Breast epithelium (tissue), 4 donors: ENCODE data around the gene DYRK1B. TPM values are rescaled to one million over a fixed set of nuclear protein-coding genes. Genes with fewer than 3 reads are reported as not detected.
A peak's percentile ranks its signal among the peaks of the same experiment; 100 is the strongest.

Experiments
- DNase-seq, 2 donors: peaks; one replicate each; pipeline ENCODE4 v3.0.0-alpha.2; 2019; ENCODE audit warnings: low spot score in 2 of 2
- H3K27ac ChIP-seq, 2 donors: fragments of 200-600 bp; sonication (generic) in 1 of 2; one replicate each; pipeline ENCODE4 v1.5.1; 2016 to 2019; ENCODE audit warnings: mild to moderate bottlenecking in 1 of 2
- H3K27me3 ChIP-seq, 2 donors: fragments of 200-600 bp; sonication (generic) in 1 of 2; one replicate each; pipeline versions ENCODE4 v1.5.1 to v1.6.0; 2017 to 2019; ENCODE audit warnings: control low read depth in 1 of 2, mild to moderate bottlenecking in 1 of 2
- H3K36me3 ChIP-seq: fragments of 200-600 bp; one replicate; pipeline ENCODE4 v1.5.1; 2019
- H3K4me1 ChIP-seq, 2 donors: fragments of 200-600 bp; sonication (generic); one replicate each; pipeline ENCODE4 v1.5.1; 2016 to 2019; ENCODE audit warnings: control low read depth in 1 of 2
- H3K4me3 ChIP-seq, 3 donors: fragments of 200-600 bp; sonication (generic); 1 replicate in 2 of 3; 2 replicates in 1 of 3; pipeline ENCODE4 v1.5.1; 2016 to 2019; ENCODE audit warnings: mild to moderate bottlenecking in 3 of 3, moderate library complexity in 2 of 3
- H3K9me3 ChIP-seq, 2 donors: fragments of 200-600 bp; sonication (generic) in 1 of 2; one replicate each; pipeline ENCODE4 v1.5.1; 2016 to 2019; ENCODE audit warnings: control low read depth in 1 of 2
- POLR2A ChIP-seq: fragments of 450-650 bp; IDR thresholded peaks from one replicate; pipeline ENCODE4 v1.6.1; 2016; ENCODE audit warnings: antibody characterized with exemption, mild to moderate bottlenecking, moderate library complexity
- POLR2AphosphoS5 ChIP-seq, 3 donors: sonication (generic); formaldehyde crosslinking; IDR thresholded peaks; one replicate each; pipeline ENCODE4 v1.6.1; 2017; ENCODE audit warnings: antibody characterized with exemption in 3 of 3
- intact Hi-C: fragments of 100-400 bp; cut with DNase I; formaldehyde crosslinking; loops from one replicate; pipeline ENCODE4 v1.15.1; 2023; ENCODE audit warnings: low total_unique reads
- total RNA-seq, 3 donors: library from RNA; depleted of rRNA; stranded (reverse); fragments of >200 nt; gene quantifications; one replicate each; pipeline ENCODE4 v1.1.0, GENCODE V29; 2016
- TF ChIP-seq, protein P1 (sequence below), 3 donors: fragments of 450-650 bp; IDR thresholded peaks; one replicate each; pipeline ENCODE4 v1.5.1; 2016 to 2017; ENCODE audit warnings: antibody characterized with exemption in 3 of 3, mild to moderate bottlenecking in 3 of 3, moderate library complexity in 3 of 3

The DYRK1B gene
- total RNA-seq, 3 donors from 2014 or later = 6.2 to 12.1 (median 7.0) TPM

DNA sequence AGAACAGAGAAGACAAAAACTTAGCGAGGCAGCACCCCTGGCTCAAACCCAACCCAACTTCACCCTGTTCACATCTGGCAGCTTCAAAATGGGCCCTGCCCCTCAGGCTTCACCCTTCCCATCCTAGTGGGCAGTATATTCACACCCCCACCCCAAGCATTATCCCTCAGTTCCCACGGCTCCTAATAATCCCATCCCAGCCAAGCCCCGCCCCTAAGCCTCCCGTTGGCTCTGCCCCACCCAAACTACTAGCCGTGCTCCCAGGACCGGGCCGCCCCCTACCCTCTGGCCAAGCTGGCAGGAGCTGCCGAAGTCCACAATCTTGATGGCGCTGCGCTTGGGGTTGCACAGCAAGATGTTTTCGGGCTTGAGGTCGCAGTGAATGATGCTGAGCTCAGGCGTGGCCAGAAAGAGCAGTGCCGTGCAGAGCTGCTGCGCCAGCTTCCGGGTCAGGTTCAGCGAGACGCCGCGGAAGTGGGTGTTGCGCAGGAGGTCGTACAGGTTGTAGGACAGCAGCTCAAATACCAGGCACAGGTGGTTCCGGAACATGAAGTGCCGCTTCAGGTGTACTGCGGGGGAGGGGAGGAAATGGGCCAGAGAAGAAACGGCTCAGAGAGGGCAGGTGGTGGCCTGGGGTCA is 5.8 kb downstream of the DYRK1B start:
- TF ChIP-seq POLR2AphosphoS5 (IDR thresholded peaks at IDR 0.05) (no peak), POLR2A (no peak)
- TF ChIP-seq, protein P1, sequence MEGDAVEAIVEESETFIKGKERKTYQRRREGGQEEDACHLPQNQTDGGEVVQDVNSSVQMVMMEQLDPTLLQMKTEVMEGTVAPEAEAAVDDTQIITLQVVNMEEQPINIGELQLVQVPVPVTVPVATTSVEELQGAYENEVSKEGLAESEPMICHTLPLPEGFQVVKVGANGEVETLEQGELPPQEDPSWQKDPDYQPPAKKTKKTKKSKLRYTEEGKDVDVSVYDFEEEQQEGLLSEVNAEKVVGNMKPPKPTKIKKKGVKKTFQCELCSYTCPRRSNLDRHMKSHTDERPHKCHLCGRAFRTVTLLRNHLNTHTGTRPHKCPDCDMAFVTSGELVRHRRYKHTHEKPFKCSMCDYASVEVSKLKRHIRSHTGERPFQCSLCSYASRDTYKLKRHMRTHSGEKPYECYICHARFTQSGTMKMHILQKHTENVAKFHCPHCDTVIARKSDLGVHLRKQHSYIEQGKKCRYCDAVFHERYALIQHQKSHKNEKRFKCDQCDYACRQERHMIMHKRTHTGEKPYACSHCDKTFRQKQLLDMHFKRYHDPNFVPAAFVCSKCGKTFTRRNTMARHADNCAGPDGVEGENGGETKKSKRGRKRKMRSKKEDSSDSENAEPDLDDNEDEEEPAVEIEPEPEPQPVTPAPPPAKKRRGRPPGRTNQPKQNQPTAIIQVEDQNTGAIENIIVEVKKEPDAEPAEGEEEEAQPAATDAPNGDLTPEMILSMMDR (IDR thresholded peaks at IDR 0.05) = no peak
- intact Hi-C loops = no loop called here

DNA sequence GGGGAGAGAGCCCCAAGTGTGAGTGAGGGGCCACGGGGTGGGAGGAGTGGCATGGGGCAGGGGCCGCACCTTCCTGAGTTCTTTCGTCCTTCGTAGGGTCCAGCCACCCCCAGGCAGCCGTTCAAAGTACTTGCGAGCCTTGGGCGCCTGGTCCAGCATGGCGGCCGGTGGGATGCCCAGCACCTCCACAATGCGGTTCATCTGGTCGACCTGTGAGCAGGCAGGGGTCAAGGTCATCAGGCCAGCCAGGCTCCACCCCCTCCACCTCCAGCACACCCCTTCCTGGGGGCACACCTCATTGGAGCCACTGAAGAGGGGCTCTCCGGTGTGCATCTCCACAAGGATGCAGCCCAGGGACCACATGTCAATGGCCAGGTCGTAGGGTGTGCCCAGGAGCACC is 6.7 kb downstream of the DYRK1B start:
- intact Hi-C loops = no loop called here
- Histone ChIP-seq H3K4me1 (no peaks in the 10 kb centered on the region), H3K36me3 (no peaks in the 10 kb centered on the region), H3K9me3 (no peaks in the 10 kb centered on the region), H3K4me3 (no peak overlapping the region), H3K27ac (no peak overlapping the region), H3K27me3 (no peaks in the 10 kb centered on the region)
- no peak for TF ChIP-seq POLR2A
- no peak for TF ChIP-seq POLR2AphosphoS5 (IDR thresholded peaks at IDR 0.05)
- TF ChIP-seq, protein P1 (IDR thresholded peaks at IDR 0.05) = no peak
- no peak for DNase-seq

More for the DNA sequence above, 5.8 kb downstream of the DYRK1B start:
- H3K9me3 ChIP-seq = no peaks in the 10 kb centered on the region
- peaks cover 4 to 6% of the 10 kb centered on the region in 2 donors for H3K4me1 ChIP-seq
- DNase-seq = no peak
- no peak overlapping the region for H3K4me3 ChIP-seq
- no peaks in the 10 kb centered on the region for H3K27me3 ChIP-seq
- no peaks in the 10 kb centered on the region for H3K36me3 ChIP-seq
- no peak overlapping the region for H3K27ac ChIP-seq

DNA sequence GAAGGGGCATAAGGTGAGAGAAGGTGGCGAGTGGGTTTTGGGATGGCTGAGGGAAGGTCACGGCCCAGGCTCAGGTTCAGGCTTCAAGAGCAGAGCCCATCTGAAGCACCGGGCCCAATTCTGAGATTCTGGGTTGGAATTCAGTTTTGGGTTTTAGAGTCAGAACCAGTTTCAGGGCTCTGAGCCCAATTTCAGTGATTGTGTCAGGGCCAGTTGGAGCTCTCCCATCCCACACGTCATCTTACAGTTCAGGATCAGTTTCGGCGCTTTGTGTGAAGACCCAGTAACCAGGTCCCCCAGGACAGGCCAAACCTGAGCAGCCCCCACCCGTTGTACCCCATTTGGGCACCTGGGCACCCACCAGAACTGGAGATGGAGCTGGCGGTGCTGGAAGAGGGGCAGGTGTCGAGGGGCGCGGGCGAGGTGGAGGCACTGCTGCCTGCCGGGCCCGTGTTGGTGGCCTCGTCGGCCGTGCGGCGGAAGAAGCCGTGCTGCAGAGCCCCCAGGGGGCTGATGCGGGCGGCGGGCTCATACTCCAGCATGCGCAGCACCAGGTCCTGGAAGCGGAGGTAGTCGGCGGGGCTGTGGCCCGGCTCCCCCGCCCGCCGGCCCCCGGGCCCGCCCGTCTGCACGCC is 7.5 kb downstream of the DYRK1B start:
- intact Hi-C loops = no loop called here
- no peak overlapping the region for H3K27ac ChIP-seq
- no peak overlapping the region for H3K4me3 ChIP-seq
- no peaks in the 10 kb centered on the region for H3K9me3 ChIP-seq
- no peaks in the 10 kb centered on the region for H3K4me1 ChIP-seq
- TF ChIP-seq, protein P1 (IDR thresholded peaks at IDR 0.05) = no peak
- TF ChIP-seq POLR2AphosphoS5 (IDR thresholded peaks at IDR 0.05) (no peak), POLR2A (no peak)
- no peaks in the 10 kb centered on the region for H3K27me3 ChIP-seq
- no peaks in the 10 kb centered on the region for H3K36me3 ChIP-seq
- DNase-seq = no peak

DNA sequence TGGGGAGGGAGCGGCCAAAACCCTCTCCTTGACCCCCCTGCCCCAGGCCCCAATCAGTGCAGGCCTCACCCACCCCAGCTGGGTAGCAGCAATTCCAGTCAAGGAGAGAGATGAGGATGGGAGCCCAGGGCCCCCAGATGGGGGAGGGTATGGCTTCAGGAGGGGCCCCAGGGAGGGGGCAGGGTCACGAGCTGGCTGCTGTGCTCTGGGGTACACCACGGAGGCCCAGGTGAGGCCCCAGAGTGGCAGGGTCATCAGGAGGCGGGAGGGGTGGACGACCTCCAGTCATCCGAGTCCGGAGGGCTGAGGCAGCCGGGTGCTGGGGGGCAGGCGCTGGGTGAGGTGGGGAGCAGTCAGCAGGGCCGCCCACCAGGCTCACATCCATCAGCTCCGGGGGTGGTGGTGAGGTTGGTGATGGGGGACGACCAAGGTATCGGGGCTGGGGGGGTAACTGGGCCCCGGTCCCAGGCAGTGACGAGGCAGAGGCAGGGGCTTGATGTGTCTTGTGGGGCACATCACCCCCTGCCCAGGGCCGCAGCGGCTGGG is 8.4 kb downstream of the DYRK1B start:
- intact Hi-C loops = no loop called here
- H3K36me3 ChIP-seq = no peaks in the 10 kb centered on the region
- H3K27me3 ChIP-seq = no peaks in the 10 kb centered on the region
- H3K27ac ChIP-seq = peak overlapping the region; percentile 77 to 78
- no peak for TF ChIP-seq POLR2A
- TF ChIP-seq, protein P1 (IDR thresholded peaks at IDR 0.05) = no peak
- TF ChIP-seq POLR2AphosphoS5 (IDR thresholded peaks at IDR 0.05) = no peak
- H3K4me1 ChIP-seq = no peaks in the 10 kb centered on the region
- no peak for DNase-seq
- H3K4me3 ChIP-seq = no peak overlapping the region
- H3K9me3 ChIP-seq = no peaks in the 10 kb centered on the region

DNA sequence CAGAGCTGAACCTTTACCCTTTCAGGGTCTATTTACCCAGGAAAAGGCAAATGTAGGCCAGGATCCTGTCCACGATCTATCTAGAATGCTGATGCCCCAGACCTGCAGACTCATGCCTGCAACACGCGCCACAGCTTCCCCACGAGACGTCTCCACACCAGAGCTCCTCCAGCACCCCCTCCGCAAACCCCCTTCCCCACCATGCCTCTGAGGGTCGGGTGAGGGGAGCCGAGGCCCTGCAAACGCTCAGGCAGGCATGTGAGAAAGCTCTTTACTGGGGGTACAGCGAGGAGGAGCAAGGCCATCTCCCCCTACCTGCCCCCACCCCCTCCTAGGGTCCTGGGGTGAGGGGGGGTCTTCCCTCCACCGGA is 8.9 kb downstream of the DYRK1B start:
- H3K4me3 ChIP-seq = peak overlapping the region in 1 of 3 donors; percentile 75
- no peaks in the 10 kb centered on the region for H3K36me3 ChIP-seq
- no peaks in the 10 kb centered on the region for H3K4me1 ChIP-seq
- TF ChIP-seq, protein P1 (IDR thresholded peaks at IDR 0.05) = no peak
- TF ChIP-seq POLR2AphosphoS5 (IDR thresholded peaks at IDR 0.05) (no peak), POLR2A (no peak)
- no peaks in the 10 kb centered on the region for H3K9me3 ChIP-seq
- intact Hi-C loops = no loop called here
- no peak for DNase-seq
- peak overlapping the region; percentile 77 to 78 for H3K27ac ChIP-seq
- H3K27me3 ChIP-seq = no peaks in the 10 kb centered on the region
